Stimulated activated CD4-positive, alpha-beta T cell treated with anti-CD3 and anti-CD28 coated beads, Interleukin-4, amount 100 ng/mL, for 48 hours (primary cell): ENCODE results near the gene TLX3.

Experiments used
- DNase-seq, 2 donors: peaks; one replicate each; pipeline ENCODE4 v3.0.0-alpha.2; 2020; ENCODE audit warnings: low read depth in 2 of 2

TLX3 gene

DNA sequence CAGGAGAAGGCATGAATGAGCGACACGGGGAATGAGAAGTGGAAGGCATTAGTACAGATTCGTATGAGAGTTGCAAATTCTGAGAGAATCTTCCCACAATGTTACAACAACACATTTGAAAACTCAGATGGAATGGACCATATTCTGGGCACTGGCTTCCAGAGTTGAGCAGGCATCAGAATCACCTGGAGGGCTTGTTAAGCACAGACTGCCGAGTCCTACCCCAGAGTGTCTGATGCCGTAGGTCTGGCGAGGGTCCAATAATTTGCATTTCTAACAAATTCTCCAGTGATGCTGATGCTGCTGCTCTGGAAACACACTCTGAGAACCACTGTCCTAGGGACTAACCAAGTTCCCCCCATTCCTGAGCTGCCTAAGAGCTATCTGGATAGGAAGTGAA, 2.9 kb upstream of the TLX3 start:
- DNase-seq: no peak

DNA sequence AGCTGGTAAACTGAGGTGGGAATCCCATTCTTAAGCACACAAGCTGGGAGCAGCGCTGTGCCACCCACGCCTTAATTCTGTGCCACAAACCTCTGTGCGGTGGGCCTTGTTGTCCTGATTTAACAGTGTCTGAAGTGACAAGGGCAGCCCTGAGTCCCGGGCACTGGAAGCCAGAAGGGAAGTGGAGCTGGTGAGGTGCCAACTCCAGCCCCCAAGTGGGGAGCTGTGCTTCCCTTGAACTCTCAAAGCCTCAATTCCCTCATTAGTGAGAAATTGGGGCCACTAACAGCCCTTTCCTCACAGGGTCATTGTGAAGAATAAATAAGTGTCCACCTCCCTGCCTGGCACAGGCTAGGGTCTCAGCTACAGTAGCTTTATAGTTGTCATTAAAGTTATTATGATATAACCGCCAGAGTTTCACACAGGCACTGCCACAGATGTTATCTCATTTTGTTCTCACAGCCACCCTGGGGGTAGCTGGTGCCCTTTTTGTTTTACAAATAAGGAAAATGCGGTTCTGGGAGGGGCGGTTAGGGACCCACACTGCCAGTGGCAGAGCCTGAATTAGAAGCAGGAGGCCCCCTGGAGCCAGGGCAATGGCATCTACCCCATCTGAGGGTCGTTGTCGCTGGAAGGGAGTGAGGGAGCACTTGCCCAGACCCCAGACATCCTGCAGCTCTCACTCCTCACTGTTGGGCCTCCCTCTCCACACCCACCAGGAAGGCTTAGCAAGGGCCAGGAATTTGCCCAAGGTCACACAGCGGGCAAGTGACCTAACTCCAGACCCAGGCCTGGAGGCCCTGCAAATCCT, 2.1 kb upstream of the TLX3 start:
- no peak for DNase-seq

DNA sequence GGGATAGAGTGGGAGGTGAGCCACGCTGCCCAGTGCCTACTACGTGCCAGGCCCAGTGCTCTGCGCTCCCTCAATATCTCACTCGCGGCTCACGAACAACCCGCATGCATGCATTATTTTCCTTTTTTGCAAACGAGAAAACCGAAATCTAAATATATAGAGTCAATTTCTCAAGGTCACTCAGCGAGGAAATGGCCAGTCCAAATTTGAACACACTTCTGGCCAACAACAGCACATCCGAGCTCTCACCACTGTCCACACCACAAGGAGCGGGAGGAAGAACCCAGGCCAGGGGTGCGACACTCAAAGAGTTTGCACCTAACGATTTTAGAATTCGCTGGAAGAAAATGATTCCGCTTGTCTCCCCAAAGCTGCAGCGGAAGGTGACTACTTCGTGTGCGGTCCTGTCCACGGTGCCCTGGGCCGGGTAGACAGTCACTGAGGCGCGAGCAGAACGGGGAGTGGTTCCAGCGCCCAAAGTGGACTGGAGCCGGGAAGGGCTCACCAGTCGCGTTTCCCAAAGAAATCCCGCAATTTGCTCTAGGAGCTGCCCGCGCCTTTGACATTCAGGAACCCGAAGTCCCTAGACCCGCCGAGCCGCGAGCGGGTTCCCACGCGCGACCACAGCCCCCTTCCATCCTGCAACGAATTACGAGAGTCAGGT, 1.1 kb upstream of the TLX3 start:
- DNase-seq: no peak

DNA sequence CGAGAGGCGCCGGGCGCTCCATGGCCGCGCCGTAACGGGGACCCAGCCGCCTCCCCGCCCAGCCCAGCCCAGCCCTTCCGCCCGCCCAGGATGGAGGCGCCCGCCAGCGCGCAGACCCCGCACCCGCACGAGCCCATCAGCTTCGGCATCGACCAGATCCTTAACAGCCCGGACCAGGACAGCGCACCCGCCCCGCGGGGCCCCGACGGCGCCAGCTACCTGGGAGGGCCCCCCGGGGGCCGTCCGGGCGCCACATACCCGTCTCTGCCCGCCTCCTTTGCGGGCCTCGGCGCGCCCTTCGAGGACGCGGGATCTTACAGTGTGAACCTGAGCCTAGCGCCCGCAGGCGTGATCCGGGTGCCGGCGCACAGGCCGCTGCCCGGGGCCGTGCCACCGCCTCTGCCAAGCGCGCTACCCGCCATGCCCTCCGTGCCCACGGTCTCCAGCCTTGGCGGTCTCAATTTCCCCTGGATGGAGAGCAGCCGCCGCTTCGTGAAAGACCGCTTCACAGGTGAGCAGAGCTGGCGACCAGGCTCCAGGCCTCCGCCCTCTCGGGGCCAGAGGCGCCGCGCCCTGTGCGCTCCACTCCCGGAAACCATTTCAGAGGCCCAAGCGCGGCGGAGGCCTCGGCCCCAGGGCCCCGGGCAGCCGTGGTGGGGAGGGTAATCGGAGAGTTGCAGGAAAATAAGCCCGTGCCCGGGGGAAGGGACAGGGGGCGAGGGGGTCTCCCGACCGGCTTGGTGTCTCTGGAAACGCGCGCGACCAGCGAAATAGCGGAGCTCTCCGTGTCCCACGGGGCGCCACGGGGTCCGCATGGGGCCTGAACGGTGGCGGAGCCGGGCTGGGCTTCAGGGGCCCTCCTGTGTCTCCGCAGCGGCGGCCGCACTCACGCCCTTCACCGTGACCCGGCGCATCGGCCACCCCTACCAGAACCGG, 496 bp downstream of the TLX3 start:
- DNase-seq: no peak

DNA sequence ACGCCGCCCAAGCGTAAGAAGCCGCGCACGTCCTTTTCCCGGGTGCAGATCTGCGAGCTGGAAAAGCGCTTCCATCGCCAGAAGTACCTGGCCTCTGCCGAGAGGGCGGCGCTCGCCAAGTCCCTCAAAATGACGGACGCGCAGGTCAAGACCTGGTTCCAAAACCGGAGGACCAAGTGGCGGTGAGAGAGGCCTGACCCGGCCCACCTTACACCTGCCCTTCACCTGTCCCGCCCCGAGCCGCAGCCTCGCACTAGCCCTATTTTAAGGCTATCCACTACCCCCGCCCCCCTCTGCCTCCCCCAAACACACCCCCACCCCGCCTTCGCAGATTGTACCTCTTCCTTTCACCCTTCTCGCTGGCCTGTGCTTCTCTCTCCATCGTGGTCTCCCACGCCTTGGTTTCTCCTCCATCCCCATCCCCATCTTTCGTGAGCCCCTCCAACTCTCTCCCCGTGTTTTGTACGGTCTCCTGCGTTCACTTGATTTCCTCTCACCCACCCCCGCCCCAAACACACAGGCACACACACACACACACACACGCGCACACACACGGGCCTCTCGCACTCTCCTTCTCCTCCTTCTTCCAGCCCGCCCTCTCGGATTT, 1.3 kb downstream of the TLX3 start:
- DNase-seq: peak in 1 of 2 donors; percentile 26

DNA sequence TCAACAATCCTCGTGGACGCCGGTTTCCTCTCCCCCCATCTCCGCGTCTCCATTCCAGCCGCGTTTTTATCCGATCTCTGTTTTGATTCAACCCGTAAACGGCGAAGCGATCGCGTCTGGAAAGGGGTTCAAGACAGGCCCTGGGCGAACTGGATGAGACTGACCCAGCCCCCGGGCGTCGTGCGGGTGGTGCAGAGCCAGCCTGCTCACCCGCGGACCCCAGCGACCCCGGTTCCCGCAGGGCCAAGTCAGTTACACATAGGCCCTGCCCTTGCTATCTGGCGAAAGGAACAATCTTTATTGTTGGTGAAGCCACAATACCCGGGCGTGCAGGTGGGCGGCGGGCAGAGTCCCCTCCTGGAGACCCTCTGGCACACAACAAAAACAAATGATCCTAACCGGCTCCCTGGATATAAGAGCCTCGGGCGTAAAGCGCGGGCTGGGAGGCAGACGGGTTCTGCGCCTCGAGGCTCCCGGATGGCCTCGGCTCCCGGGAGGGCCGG, 1.8 kb downstream of the TLX3 start:
- DNase-seq: no peak

DNA sequence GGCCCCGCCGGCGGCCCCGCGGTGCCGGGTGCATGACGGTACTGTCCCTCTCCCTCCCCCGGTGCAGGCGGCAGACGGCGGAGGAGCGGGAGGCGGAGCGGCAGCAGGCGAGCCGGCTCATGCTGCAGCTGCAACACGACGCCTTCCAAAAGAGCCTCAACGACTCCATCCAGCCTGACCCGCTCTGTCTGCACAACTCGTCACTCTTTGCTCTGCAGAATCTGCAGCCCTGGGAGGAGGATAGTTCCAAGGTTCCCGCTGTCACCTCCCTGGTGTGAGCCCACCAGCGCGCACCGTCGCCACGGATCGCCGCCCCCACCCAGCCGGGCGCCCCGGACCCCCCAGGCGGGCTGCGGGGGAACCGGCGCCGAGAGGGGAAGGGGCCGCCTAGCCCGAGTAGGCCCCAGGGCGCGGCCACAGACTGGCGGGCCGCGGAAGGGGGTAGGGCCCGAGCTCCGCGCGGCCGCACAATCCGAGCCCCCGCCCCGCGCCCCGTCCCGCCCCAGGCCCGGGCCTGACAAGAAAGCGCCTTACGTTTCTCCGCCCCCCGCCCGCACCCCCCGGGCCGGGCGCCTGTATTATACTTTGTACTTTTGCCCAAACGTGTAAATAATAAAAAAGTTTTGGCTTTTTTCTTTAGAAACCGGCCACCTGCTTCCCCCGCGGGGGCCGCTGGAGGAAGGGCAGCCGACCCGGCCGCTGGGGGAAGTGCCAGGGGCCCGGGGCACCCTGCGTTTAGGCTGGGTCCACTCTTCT, 2.5 kb downstream of the TLX3 start:
- no peak for DNase-seq

DNA sequence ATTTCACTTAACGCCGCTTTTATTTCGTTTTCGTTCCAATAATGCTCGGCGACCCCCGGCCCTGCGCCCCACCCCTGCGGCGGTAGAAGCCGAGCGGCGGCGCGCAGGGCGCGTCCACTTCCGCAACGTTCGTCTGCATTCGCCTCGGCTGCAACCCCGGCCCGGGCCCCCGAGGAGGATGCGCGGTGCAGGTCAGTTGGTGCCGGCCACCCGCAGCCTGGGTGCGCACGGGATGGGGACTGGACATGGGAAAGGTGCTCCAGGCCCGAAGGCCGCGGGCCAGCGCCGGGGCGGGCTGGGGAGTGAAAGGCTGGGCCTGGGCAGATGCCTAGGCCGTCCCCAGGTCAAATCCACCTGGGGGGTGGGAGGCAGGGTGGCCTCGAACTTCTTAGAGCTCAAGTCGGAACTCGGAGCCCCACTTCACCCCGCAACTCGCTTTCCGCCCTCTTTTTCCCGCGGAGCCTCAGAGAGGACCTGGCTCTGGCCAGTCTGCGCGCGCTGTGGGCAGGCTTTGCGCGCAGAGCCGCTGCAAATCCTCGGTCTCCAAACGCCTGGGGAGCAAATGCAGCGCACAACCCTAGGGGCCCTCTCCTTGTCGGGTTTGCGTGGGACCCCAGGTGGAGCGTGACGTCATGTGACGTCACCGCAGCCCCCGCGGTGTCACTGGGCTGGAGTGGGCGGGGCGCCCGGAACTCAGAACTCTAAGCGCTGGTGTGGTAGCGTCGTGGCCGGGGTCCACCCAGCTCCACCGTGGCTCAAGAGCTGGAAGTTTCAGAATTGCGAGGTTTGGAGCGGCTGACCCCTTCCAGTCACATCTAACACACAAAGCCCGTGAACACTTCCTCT, 3.3 kb downstream of the TLX3 start:
- no peak for DNase-seq

DNA sequence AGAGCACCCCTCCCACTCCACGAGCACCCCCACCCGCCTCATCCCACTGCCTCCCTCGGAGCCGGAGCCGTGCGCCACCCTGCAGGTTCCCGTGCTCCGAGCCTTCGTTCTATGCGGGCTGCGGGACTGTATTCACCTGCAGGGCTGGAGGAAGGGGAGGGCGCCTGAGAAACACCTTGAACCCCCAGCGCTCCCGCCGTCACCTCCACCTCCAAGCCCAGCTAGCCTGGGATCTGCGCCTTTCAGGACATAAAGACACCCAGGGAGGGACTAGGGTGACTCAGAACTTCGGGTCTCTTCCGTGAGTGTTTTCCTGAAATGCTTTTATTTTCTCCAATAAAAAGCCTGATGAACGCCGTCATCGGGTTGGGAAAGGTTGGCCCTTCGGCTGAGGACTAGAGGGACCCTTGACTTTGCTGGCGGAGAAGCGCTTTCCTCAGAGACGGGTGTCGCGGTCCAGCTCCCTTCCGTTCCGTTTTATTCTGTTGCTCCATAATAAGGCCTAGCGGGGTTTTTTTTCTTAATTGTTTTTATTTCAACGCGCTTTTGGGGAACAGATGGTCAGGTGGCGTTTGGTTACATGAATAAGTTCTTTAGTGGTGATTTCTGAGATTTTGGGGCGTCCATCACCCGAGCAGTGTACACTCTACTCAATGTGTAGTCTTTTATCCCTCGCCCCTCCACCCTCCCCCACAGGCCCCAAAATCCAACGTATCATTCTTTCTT, 4.6 kb downstream of the TLX3 start:
- DNase-seq: no peak

DNA sequence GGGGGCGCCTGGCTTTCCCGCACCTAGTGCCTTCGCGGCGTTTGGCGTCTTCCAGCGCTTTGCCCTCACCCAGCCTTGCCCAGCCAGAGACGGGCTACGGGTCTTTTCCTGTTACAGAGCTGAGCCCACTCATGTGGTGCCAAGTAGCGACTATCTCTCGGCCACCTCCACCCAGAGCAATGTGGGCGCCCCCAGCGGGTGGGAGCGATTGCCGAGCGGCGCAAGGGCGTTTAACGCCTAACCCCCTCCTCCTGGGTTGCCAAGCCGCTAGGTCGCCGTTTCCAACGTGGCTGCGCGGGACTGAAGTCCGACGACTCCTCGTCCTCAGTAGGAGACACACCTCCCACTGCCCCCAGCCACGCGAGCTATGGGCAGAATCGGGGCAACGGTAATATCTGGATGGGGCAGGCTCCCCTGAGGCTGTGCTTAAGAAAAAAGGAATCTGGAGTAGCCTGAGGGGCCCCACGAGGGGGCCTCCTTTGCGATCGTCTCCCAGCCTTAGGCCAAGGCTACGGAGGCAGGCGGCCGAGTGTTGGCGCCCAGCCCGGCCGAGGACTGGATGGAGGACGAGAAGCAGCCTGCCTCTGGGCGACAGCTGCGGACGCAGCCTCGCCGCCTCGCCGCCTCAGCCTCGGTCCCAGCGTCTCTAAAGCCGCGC, 5.8 kb downstream of the TLX3 start:
- no peak for DNase-seq

DNA sequence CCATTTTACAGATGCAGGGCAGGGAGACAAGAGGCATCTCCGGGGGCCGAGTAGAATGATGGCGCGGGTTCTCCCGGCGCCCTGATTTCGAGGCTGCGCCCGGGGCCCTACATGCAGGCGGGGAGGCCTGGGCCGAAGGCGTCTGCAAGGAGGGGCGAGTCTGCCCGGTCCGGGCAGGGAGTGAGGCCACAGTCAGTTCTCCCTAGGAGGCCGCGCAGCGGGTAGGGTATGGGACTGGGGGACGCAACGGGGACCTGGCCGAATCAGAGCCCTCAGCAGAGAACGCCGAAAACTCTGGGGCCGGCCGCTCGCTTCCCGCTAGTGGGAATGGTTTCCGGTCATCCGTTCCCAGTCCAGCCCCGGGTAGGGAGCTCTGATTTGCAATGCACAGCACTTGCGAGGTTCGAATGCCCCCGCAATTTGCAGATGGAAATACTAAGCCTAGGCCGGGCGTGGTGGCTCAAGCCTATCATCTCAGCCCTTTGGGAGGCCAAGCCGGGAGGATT, 6.4 kb downstream of the TLX3 start:
- DNase-seq: no peak

DNA sequence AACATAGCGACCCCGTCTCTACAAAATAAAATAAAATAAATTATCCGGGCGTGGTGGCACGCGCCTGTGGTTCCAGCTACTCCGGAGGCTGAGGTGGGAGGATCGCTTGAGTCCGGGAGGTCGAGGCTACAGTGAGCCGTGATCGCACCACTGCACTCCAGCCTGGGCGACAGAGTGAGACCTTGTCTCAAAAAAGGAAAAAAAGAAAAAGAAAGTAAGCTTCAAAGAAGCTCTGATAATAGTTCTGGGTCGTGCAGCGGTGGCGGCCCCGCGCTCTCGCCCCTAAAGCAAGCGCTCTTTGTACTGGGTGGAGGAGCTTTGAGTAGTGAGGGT, 6.8 kb downstream of the TLX3 start:
- DNase-seq: no peak

DNA sequence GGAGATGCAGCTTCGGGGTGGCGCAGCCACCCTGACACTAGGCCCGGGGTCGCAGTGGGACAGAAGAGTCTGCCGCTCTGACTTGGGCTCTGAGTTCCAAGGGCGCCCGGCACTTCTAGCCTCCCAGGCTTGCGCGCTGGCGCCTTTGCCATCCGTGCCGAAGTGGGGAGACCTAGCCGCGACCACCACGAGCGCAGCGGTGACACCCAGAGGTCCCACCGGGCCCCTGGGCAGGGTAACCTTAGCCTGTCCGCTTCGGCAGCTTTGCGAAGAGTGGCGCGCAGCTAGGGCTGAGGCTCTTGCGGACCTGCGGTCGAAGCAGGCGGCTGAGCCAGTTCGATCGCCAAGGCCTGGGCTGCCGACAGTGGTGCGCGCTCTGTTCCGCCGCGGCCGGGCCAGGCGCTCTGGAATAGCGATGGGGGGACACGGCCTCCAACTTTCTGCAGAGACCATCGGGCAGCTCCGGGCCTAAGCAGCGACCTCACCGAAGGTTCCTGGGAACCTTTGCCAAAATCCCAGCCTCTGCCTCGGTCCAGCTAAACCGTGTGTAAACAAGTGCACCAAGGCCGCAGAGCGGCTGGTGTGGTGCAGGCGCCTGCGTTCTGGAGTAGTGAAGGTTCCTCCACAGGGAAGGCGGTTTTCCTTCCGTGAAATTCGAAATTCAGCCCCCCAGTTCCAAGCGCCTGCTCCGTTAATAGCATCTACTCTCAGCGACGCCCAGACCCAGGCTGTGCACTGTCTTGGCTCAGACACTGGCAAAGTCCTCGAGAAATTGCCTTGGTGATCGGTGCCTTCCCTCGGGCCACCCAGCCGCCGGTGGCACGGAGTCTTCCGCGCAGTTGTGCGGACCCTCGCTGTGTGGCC, 7.4 kb downstream of the TLX3 start:
- DNase-seq: no peak

DNA sequence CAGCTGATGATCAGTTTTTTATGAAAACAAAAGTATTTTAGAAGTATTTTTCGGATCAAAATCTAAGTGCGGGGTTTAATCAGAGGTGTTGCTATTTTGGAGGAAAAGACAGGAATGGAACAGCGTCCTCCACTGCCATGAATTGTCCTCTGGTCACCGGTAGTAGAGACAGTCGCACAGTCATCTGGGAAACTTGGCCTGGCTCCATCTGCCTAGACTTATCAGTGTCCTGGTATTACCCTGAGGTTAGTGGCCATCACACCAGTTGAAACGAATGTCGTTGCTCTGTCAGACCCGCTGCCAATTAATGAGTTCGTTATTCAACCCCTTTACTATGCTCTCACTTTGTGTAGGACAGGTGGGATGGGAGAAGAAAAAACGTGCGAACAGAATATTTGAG, 8.2 kb downstream of the TLX3 start:
- DNase-seq: no peak

DNA sequence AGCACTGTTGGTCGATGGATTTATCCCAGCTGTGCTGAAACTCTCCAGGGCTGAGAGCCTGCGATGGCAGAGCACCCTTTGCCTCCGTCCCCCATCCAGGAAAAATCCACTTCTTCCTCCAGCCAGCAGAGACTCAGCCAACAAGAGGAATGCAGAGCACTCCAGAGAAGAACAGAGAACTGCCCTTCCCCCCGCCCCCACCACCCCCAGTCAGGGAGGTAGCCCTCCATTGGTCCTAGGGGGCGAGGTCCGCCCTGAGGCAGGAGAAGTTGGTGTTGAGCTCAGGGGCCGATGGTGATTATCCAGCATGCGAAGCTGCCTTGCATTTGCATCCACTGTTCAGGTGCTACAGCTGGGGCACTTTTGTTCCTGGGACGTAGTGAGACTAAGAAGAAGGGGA, 9.0 kb downstream of the TLX3 start:
- DNase-seq: no peak

DNA sequence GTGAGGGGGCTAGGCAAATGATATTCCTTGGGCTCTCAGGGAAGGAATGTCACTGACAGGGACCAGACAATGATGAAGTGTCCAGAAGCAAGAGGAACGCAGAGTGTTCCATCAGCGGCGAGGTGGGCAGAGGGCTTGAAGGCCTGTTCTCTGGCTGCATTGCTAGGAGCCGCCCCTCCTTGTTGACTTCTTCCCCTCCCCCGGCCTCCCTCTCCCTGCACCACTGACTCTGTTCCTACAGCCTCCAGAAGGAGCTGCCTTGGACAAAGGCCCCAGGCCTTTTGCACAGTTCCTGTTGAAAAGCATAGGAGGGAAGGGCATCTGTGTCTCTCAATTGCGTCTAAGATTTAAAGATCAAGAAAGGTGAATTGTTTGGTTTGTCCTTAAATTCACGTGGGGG, 12.4 kb downstream of the TLX3 start:
- DNase-seq: no peak

DNA sequence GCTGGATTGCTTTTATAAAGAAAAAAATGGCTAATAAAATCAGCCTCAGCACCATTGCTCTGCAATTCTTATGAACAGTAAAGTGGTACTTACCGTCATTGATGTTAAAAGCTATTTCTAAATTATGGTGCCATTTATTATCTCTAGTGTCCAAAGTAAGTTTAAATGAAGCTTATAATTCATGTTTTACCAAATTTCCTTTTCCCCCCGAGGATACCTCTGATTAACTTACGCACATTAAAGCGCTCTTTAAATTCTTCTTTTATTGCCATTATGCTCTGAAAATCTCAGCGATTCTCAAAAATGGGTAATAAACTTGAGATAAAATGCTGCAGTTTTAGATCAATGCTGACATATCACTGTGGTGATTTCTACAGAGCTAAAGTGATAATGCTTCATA, 13.5 kb downstream of the TLX3 start:
- DNase-seq: no peak

DNA sequence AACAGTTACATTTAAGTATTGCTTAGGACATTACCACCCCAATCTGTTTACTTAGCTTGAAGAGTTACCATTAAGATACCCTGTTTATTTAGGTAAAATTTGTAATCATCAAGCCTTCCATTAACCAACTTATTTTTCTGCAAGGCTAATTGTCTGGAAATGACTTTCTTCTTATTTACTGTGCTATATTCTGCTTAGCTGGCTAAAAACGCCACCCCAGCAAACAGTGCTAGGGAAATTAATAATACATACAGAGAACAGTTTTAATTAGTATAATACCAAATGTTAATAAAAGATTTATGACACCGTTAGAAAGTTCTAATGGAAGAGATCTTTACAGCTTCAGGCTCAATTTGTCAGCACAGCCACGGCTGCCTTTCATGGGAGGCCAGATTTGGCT, 14.0 kb downstream of the TLX3 start:
- no peak for DNase-seq
